ENCODE results near the gene DDX41. TPM values are rescaled to one million over a fixed set of nuclear protein-coding genes. Genes with fewer than 3 reads are reported as not detected.

The DDX41 gene
- total RNA-seq, 4 donors from 2014 or later = 119 to 170 (median 145) TPM

DNA sequence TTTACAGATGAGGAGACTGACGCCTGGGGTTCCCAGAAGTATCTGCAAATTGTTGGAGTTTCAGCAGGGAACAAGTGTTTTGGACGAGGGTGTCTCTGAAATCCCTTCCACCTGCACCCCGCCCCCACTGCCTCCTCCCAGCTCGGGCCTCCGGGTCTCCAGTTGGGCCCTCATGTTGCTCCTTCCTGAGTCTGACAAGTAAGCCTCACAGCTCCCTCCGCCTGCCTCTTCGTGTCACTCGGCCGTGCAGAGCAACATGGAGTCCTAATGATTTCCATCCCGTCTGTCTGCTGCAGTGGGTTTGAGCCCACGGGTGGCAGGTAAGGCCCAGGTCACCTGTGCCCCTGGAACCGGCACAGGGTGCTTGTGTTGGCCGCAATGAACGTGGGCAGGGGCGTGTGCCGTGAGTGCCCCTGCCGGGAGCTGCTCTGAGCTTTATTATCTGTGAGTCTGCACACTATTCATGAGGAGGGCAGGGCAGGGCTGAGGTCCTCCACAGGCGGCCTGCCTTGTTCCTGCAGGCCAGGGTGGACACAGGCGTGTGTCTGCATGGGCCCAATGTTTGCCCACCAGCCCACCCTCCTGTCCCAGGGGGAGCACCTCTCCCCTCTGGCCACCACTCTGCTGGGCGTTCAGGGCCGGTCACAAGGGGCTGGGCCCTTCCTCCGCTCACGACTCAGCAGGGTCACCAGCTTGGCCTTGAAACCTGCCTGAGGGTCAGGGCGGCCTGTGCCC lies 13.2 kb downstream of the DDX41 start:
- Histone ChIP-seq H3K9me3 (no peaks in the 10 kb centered on the region), H3K4me1 (peaks cover 0 to under 1% of the 10 kb centered on the region in 2 donors), H3K4me3 (replicated peaks in 1 of 3) (no peak overlapping the region), H3K27me3 (no peaks in the 10 kb centered on the region), H3K27ac (no peak overlapping the region), H3K36me3 (no peaks in the 10 kb centered on the region)
- intact Hi-C loops (cut with DNase I) = loop anchor here (5.0 to 10.0 kb wide), 3 partner anchors 111 to 389 kb away; no protein-coding TSS in a partner anchor
- no peak for DNase-seq
- WGBS, 2 donors = 81 to 92% methylated on average over 14 to 17 of the region's 24 CpGs
- no peak for TF ChIP-seq POLR2A (IDR thresholded peaks at IDR 0.05)

DNA sequence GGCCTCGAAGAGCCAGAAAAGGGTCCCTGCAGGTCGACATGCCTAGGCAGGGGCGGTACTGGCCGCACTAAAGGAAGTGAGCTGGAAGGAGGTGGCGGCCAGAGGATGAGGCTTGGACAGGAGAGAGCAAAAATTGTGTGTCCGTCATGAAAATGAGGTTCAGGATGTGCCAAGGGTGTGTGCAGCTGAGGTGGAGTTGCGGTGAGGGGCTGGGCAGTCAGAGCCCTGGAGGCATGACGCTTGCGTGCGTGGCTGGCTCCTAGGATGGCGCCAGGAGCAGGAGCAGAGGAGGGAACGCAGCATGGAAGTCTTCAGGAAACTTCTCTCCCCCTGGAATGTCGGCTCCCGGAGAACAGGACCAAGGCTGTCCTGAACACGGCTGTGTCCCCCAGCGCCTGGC lies 13.9 kb downstream of the DDX41 start:
- Histone ChIP-seq H3K4me3 (replicated peaks in 1 of 3) (no peak overlapping the region), H3K27ac (no peak overlapping the region), H3K36me3 (no peaks in the 10 kb centered on the region), H3K4me1 (peaks cover 0 to 7% of the 10 kb centered on the region in 2 donors), H3K9me3 (no peaks in the 10 kb centered on the region), H3K27me3 (no peaks in the 10 kb centered on the region)
- TF ChIP-seq POLR2A (IDR thresholded peaks at IDR 0.05) = no peak
- TF ChIP-seq, protein P1, sequence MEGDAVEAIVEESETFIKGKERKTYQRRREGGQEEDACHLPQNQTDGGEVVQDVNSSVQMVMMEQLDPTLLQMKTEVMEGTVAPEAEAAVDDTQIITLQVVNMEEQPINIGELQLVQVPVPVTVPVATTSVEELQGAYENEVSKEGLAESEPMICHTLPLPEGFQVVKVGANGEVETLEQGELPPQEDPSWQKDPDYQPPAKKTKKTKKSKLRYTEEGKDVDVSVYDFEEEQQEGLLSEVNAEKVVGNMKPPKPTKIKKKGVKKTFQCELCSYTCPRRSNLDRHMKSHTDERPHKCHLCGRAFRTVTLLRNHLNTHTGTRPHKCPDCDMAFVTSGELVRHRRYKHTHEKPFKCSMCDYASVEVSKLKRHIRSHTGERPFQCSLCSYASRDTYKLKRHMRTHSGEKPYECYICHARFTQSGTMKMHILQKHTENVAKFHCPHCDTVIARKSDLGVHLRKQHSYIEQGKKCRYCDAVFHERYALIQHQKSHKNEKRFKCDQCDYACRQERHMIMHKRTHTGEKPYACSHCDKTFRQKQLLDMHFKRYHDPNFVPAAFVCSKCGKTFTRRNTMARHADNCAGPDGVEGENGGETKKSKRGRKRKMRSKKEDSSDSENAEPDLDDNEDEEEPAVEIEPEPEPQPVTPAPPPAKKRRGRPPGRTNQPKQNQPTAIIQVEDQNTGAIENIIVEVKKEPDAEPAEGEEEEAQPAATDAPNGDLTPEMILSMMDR (IDR thresholded peaks at IDR 0.05) = no peak
- 78 to 83% methylated on average over 12 to 16 of the region's 16 CpGs for WGBS, 2 donors
- no peak for DNase-seq
- intact Hi-C loops (cut with DNase I) = loop anchor here (5.0 to 10.0 kb wide), 3 partner anchors 111 to 388 kb away; no protein-coding TSS in a partner anchor

DNA sequence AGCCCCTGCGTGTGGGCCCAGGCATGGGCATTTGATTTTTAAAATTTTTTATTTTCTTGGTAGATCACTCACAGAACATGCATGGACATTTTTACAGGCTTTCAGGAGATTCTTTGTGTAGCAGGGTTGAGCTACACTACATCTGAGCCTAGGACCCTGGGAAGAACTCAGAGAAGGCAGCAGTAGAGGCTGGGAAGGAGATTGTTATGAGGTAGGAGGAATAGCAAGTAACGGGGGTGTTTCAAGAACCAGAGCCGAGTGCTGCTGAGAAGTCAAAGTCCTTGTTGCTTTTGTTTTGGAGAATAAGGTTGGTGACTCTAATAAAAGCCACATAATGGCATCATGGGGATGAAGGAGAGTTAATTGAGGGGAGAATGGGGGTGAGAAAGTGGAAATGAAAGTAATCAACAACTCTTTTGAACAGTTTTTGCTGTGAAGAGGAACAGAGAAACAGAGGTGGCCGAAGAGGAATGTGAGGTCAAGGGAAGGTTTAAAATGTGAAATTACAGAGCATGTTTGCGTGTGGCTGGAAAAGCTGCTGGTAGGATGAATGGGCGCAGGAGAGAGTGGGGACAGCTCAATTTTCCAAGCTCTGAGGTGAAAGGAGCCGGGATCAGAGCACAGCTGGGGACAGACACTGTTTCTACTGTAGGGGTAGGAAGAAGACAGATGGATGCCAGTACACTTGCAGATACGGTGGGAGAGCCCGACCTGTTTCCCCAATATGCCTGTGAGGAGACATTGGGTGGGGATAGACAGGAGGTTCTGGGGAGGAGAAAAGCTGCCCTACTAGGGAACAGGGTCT lies 14.7 kb downstream of the DDX41 start:
- Histone ChIP-seq H3K27me3 (no peaks in the 10 kb centered on the region), H3K36me3 (no peaks in the 10 kb centered on the region), H3K27ac (no peak overlapping the region), H3K4me1 (peaks cover 0 to 9% of the 10 kb centered on the region in 2 donors), H3K4me3 (replicated peaks in 1 of 3) (no peak overlapping the region), H3K9me3 (no peaks in the 10 kb centered on the region)
- DNase-seq = no peak
- intact Hi-C loops (cut with DNase I) = loop anchor here (5.0 to 10.0 kb wide), 3 partner anchors 110 to 387 kb away; no protein-coding TSS in a partner anchor
- TF ChIP-seq, protein P1 (IDR thresholded peaks at IDR 0.05) = no peak
- TF ChIP-seq POLR2A (IDR thresholded peaks at IDR 0.05) = no peak
- WGBS, 2 donors = 68 to 71% methylated on average over 9 of the region's 9 CpGs

DNA sequence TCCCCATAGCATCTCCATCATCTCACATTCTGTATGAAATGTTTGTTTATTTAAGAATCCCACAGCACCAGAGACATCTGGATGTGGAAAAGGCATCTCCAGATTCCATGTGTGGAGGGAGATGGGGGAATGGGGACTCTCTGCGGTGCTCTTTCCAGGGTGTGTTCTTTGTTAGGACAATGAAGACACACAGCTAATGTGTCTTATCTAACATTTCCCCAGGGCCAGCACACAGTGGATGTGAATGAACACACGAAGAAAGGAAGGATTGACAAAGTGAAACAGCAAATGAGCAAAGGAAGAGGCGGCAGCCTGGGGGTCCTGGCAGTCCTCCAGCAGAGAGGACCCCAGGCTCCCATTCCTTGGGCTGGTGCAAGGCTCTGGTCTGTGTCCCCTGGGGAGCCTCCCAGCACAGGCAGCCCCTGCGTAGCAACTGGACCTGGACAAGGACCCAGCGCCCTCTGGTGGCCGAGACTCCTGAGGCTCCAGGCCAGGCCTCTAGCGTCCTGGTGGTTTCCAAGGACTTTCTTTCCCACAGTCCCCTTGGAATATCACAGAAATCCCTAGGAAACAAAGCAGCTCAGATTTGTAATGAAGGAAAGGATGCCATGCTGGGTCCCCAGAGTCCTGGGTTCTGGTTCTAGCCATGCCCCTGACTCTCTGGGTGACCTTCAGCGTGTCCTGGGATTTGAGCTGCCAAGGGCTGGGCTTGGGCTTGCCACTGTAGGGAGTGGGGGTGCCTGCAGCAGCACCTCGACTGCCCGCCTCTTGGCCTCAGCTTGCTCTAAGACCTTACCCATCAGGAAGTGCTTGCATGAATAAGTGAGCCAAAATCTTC lies 15.9 kb downstream of the DDX41 start:
- Histone ChIP-seq H3K4me3 (replicated peaks in 1 of 3) (no peak overlapping the region), H3K27ac (no peak overlapping the region), H3K27me3 (no peaks in the 10 kb centered on the region), H3K4me1 (peaks cover 5 to 17% of the 10 kb centered on the region in 2 donors), H3K36me3 (no peaks in the 10 kb centered on the region), H3K9me3 (no peaks in the 10 kb centered on the region)
- intact Hi-C loops (cut with DNase I) = loop anchor here (5.0 to 10.0 kb wide), 3 partner anchors 109 to 386 kb away; no protein-coding TSS in a partner anchor
- DNase-seq = peak; percentile 91
- WGBS, 2 donors = 22 to 26% methylated on average over 6 to 10 of the region's 10 CpGs
- TF ChIP-seq POLR2A (IDR thresholded peaks at IDR 0.05) = no peak
- TF ChIP-seq, protein P1 (IDR thresholded peaks at IDR 0.05) = peak; percentile 81 to 94 (median 88)

DNA sequence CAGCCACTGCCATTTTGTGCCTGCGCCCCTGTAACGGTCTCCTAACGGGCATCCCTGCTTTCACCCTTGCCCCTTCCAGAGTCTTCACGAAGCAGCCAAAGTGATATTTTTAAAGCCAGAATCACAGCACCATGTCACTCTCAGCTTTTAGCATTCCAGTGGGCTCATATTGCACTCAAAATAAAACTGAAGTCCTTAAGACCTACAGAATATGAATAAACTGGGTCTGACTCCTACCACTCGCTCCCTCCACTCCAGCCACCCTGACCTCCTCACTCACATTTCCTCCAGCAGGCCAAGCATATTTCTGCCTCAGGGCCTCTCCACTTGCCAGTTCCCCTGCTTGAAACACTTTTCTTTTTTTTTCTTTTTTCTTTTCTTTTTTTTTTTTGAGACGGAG lies 16.9 kb downstream of the DDX41 start:
- no peak overlapping the region for H3K27ac ChIP-seq
- no peak overlapping the region for H3K4me3 ChIP-seq (replicated peaks in 1 of 3)
- TF ChIP-seq POLR2A (IDR thresholded peaks at IDR 0.05) = no peak
- TF ChIP-seq, protein P1 (IDR thresholded peaks at IDR 0.05) = no peak
- WGBS, 2 donors = 73 to 90% methylated on average over 6 of the region's 6 CpGs
- DNase-seq = no peak
- H3K4me1 ChIP-seq = peaks cover 10 to 28% of the 10 kb centered on the region in 2 donors
- intact Hi-C loops (cut with DNase I) = loop anchor here (2.0 to 10.0 kb wide), 4 partner anchors 43 to 385 kb away; no protein-coding TSS in a partner anchor
- no peaks in the 10 kb centered on the region for H3K36me3 ChIP-seq
- no peaks in the 10 kb centered on the region for H3K27me3 ChIP-seq
- no peaks in the 10 kb centered on the region for H3K9me3 ChIP-seq
